GM10248 (cell line): ENCODE results near the gene ACADVL.

Experiments used
- CTCF ChIA-PET: fragments of 300-600 bp; sonication (Branson Sonifier 250); formaldehyde crosslinking; extraction: SDS; loops from one replicate; lab custom pipeline; 2021; ENCODE audit warnings: antibody characterized with exemption; lab: Yijun Ruan, JAX
- POLR2A ChIA-PET: fragments of 350-650 bp; sonication (Branson Sonifier 250); formaldehyde crosslinking; extraction: SDS; loops from one replicate; lab custom pipeline; 2020; ENCODE audit warnings: antibody characterized with exemption; lab: Yijun Ruan, JAX
- DNase-seq: peaks from one replicate; pipeline ENCODE4 v3.0.0; 2012; ENCODE audit errors: extremely low spot score
- TF ChIP-seq, protein P1 (sequence below): IDR thresholded peaks from 2 replicates; pipeline ENCODE4 v1.5.1; 2012; ENCODE audit warnings: mild to moderate bottlenecking, low read depth; ENCODE audit errors: extremely low read depth, missing control alignments, control extremely low read depth

Gene ACADVL

DNA sequence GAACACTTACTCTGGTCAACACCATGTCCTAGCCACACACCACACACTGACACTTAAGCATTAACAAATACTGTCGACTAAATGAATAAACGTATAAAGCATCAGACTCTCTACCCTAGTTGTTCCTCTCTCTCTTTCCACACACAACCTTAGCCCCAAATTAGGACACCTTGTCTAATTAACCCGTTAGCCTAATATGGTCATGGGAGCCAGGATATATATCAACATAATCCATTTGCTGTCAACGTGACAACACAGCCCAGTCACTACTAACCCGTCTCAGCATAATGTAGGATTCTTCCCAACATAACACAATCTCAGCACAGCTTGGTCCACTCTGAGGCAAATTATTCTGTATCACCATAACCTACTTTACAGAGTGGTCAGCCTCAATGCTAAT lies 12.4 kb downstream of the ACADVL start:
- POLR2A ChIA-PET = interaction anchor here (0.6 kb wide), 2 partner anchors 11 to 220 kb away, joined by 5 read pairs; no protein-coding TSS in a partner anchor
- CTCF ChIA-PET = interaction anchor here (0.9 to 1.6 kb wide), 2 partner anchors 10 to 11 kb away, joined by 3 to 4 read pairs; no protein-coding TSS in a partner anchor
- no peak for DNase-seq
- TF ChIP-seq, protein P1, sequence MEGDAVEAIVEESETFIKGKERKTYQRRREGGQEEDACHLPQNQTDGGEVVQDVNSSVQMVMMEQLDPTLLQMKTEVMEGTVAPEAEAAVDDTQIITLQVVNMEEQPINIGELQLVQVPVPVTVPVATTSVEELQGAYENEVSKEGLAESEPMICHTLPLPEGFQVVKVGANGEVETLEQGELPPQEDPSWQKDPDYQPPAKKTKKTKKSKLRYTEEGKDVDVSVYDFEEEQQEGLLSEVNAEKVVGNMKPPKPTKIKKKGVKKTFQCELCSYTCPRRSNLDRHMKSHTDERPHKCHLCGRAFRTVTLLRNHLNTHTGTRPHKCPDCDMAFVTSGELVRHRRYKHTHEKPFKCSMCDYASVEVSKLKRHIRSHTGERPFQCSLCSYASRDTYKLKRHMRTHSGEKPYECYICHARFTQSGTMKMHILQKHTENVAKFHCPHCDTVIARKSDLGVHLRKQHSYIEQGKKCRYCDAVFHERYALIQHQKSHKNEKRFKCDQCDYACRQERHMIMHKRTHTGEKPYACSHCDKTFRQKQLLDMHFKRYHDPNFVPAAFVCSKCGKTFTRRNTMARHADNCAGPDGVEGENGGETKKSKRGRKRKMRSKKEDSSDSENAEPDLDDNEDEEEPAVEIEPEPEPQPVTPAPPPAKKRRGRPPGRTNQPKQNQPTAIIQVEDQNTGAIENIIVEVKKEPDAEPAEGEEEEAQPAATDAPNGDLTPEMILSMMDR = no peak

DNA sequence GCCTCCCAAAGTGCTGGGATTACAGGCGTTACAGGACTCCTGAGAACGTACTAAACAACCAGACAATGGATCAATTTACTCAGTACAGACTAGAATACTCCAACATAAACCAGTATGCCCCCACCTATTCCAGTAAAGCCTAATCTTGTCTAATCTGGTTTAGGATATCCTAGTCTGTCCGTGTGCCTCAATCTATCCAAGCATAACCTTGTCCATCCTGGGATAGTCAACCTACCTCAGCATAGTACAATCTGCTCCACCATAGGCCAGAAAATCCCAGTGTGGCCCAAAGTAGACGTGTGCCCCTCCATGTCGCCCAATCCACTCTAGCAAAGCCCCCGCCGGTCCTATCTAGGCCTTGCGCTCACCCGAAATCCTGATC lies 14.0 kb downstream of the ACADVL start:
- TF ChIP-seq, protein P1 = no peak
- ChIA-PET CTCF (interaction anchor here (4.4 kb wide), 1 partner anchor 13 kb away, joined by 26 read pairs; the partner anchor contains the start of genes ACADVL and DLG4), POLR2A (interaction anchor here (1.0 kb wide), 1 partner anchor 9 kb away, joined by 3 read pairs; the partner anchor contains the start of gene GABARAP)
- no peak for DNase-seq

DNA sequence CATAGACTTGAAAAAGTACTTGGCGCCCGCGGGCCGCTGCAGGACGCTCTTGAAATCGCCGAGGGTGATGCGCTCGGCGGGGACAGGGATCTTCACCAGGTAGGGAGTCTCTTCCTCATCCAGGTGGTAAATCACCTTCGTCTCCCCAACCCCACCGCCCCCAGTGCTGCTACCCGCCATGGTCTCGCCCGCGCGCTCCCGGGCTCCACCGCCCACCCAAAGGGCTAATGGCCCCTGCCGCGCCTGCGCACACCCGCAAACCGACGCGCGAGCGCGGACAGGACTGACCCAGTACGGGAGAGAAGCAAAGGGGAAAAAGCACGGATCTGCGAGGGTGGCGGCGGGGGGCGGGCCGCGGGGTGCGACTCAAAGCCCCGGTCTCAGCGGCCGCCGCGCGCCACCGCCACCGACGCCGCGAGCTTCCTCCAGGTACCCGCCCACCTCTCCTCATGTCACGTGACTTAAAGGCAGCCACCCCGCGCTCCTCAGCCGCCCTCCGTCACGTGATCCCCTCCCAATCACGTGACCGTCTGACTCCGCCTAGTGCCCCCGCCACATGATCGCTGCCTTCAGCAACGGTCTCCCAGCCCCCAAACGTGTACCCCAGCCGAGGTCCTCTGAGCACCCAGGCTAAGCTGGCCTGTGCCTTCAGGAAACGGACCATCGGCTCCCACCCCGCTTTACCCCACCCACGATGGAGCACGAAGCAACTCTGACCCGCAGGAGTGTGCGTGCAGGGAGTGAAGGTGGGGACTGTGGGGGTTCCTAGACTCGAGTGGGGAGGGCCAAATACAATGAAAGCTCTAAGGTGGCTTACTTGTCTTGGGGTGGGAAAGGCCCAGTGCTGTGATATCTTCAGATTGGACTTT lies 14.6 kb downstream of the ACADVL start, which contains the start of gene DVL2:
TSS of gene DVL2 (minus strand) at position 435 of the 869 bp plus-strand sequence. CDS start at position 180, 255 bp downstream.
- POLR2A ChIA-PET = interaction anchor here (1.0 kb wide), 2 partner anchors 8 to 25 kb away, joined by 3 read pairs; partner anchors contain the start of gene GABARAP
- TF ChIP-seq, protein P1 = no peak
- peak; percentile 96 for DNase-seq
- CTCF ChIA-PET = interaction anchor here (4.4 kb wide), 1 partner anchor 13 kb away, joined by 26 read pairs; the partner anchor contains the start of genes ACADVL and DLG4

DNA sequence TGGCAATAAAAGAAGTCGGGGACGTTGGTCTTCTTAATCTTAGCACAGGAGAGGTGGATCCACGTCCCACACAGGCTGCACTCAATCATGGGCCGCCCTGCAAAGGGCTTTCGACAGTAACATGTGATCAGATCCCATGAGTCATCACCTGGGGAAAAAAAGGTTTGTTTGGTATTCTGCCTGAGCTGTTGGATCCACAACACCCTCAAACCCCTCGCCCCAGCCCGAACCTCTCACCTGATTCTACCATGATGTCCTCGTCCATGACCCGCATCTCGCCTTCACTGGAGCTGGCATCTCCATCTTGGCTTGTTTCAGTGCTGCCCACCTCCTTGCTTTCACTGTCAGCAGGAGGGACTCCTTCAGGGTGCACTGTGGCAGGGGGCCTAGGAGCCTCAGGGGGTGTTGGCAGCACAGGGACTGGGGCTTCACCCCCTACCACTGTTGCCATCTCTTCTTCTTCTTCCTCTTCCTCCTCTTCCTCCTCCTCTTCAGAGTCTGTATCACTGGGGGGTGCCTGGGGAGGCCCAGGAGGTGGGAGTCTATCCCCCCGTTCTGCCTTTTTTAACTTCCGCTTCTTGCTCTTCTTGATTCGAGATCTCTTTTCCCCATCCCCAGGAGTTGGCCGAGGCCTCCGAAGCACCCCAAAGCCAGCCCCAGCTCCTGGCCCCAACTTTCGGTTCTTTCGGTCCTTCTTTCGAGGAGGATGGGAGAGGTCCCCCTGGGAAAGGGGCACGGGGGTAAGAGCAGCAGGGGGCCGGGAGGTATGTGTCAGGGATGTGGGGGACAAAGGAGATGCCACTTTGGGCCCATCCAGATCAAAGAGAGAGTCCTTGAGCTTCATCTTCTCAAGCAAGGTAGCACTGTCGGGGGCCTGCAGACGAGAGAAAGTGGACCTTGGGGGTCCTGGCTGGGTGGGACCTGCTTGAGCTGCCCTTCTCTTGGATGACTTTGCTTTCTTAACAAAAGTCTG lies 16.2 kb downstream of the ACADVL start:
- TF ChIP-seq, protein P1 = no peak
- POLR2A ChIA-PET = interaction anchor here (1.2 to 2.7 kb wide), 2 partner anchors 11 to 17 kb away, joined by 3 to 6 read pairs; partner anchors contain the start of genes ACADVL and DLG4
- no peak for DNase-seq
- CTCF ChIA-PET = interaction anchor here (1.4 to 4.4 kb wide), 3 partner anchors 15 to 60 kb away, joined by 3 to 26 read pairs (median 3); partner anchors contain the start of genes ACADVL, DLG4 and SLC2A4

DNA sequence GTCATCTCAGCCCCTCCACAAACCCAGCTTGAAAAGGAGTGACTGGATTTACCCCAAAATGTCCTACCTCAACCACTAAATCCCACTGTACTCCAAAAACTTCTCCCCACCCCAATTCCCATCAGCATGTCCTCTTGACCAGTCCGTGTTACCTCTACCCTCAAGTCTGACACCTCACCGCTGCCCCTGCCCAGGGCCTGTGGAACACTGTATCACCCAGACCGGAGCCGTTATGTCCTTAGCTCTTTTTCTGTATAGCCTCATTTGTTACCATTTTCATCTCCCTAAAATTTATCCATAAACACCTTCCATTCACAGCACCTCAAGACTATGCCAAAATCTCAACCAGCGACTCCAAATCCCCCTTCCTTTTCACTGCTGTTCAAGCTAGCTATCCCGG lies 17.1 kb downstream of the ACADVL start:
- CTCF ChIA-PET = interaction anchor here (1.4 to 4.4 kb wide), 3 partner anchors 16 to 60 kb away, joined by 3 to 26 read pairs (median 3); partner anchors contain the start of genes ACADVL, DLG4 and SLC2A4
- TF ChIP-seq, protein P1 = no peak
- POLR2A ChIA-PET = interaction anchor here (2.7 kb wide), 1 partner anchor 18 kb away, joined by 6 read pairs; the partner anchor contains the start of genes ACADVL and DLG4

More for the DNA sequence above, 17.1 kb downstream of the ACADVL start:
- DNase-seq = no peak
